Neural cell (in vitro differentiated cells): ENCODE results near the gene CKMT2. TPM values are rescaled to one million over a fixed set of nuclear protein-coding genes. Genes with fewer than 3 reads are reported as not detected.

Experiments used
- H2AFZ ChIP-seq: fragments of 200-600, 300-800 bp; sonication (generic), shearing (Covaris generic); 2 replicates; pipeline ENCODE4 v1.6.0; 2014; ENCODE audit warnings: low read depth, mild to moderate bottlenecking, antibody characterized with exemption, low read length, moderate library complexity
- H3F3A ChIP-seq: fragments of 200-600 bp; shearing (Covaris generic); 2 replicates; pipeline ENCODE4 v1.6.1; 2016; ENCODE audit warnings: mild to moderate bottlenecking, moderate library complexity, mixed read lengths, antibody characterized with exemption, low read length; ENCODE audit not compliant: insufficient read depth, poor library complexity, severe bottlenecking
- H3K27ac ChIP-seq: fragments of 200-600, 300-800 bp; sonication (generic), shearing (Covaris generic); 2 replicates; pipeline ENCODE4 v1.5.1; 2014; ENCODE audit warnings: mild to moderate bottlenecking, low read length, moderate library complexity
- H3K27me3 ChIP-seq: fragments of 300-800, 200-600 bp; sonication (generic), shearing (Covaris generic); 2 replicates; pipeline ENCODE4 v1.6.0; 2014; ENCODE audit warnings: mild to moderate bottlenecking, low read depth, low read length, moderate library complexity; ENCODE audit not compliant: insufficient read depth
- H3K36me3 ChIP-seq: fragments of 300-800, 200-600 bp; sonication (generic), shearing (Covaris generic); 2 replicates; pipeline ENCODE4 v1.5.1; 2014; ENCODE audit warnings: mild to moderate bottlenecking, antibody characterized with exemption, low read length, moderate library complexity; ENCODE audit not compliant: insufficient read depth
- H3K4me2 ChIP-seq: fragments of 300-800, 200-600 bp; sonication (generic), shearing (Covaris generic); 2 replicates; pipeline ENCODE4 v1.6.0; 2014; ENCODE audit warnings: mild to moderate bottlenecking, low read length
- H3K4me3 ChIP-seq: fragments of 300-800, 200-600 bp; sonication (generic), shearing (Covaris generic); 2 replicates; pipeline ENCODE4 v1.5.1; 2014; ENCODE audit warnings: mild to moderate bottlenecking, low read length, moderate library complexity
- H3K79me2 ChIP-seq: fragments of 200-600 bp; shearing (Covaris generic); replicated peaks from 2 replicates; pipeline ENCODE4 v1.6.0; 2014; ENCODE audit warnings: mild to moderate bottlenecking, low read length, moderate library complexity; ENCODE audit not compliant: insufficient read depth
- H3K9ac ChIP-seq: fragments of 300-800, 200-600 bp; sonication (generic), shearing (Covaris generic); 2 replicates; pipeline ENCODE4 v1.6.1; 2016; ENCODE audit warnings: mild to moderate bottlenecking, low read length, mixed read lengths
- H3K9me2 ChIP-seq: fragments of 200-600 bp; shearing (Covaris generic); 2 replicates; pipeline ENCODE4 v1.6.1; 2016; ENCODE audit warnings: mild to moderate bottlenecking, low read length, mixed read lengths; ENCODE audit not compliant: insufficient read depth
- H3K9me3 ChIP-seq: fragments of 200-600, 300-800 bp; sonication (generic), shearing (Covaris generic); 2 replicates; pipeline ENCODE4 v1.6.1; 2016; ENCODE audit warnings: mild to moderate bottlenecking, mixed run types, low read length, moderate library complexity, mixed read lengths
- H4K20me1 ChIP-seq: fragments of 200-600 bp; shearing (Covaris generic); 2 replicates; pipeline ENCODE4 v1.6.1; 2016; ENCODE audit warnings: mild to moderate bottlenecking, mixed run types; ENCODE audit not compliant: insufficient read depth
- CTCF ChIP-seq: fragments of 450-650 bp; IDR thresholded peaks from 2 replicates; pipeline ENCODE4 v1.5.1; 2014; ENCODE audit warnings: antibody characterized with exemption, mild to moderate bottlenecking, moderate library complexity; ENCODE audit not compliant: poor library complexity, severe bottlenecking
- EP300 ChIP-seq: fragments of 450-650 bp; conservative IDR thresholded peaks from 2 replicates; pipeline ENCODE4 v1.6.1; 2014; ENCODE audit warnings: antibody characterized with exemption, mild to moderate bottlenecking, moderate library complexity; ENCODE audit not compliant: poor library complexity, severe bottlenecking
- EZH2 ChIP-seq: fragments of 200-600, 300-800 bp; shearing (Covaris generic), sonication (generic); IDR thresholded peaks from 2 replicates; pipeline ENCODE4 v1.6.1; 2014; ENCODE audit warnings: antibody characterized with exemption, low read length, borderline replicate concordance, mild to moderate bottlenecking; ENCODE audit not compliant: insufficient read depth, poor library complexity, severe bottlenecking
- MXI1 ChIP-seq: fragments of 450-650 bp; conservative IDR thresholded peaks from 2 replicates; pipeline ENCODE4 v1.6.1; 2014; ENCODE audit warnings: antibody characterized with exemption, mild to moderate bottlenecking; ENCODE audit not compliant: poor library complexity, severe bottlenecking
- POLR2AphosphoS5 ChIP-seq: IDR thresholded peaks from 2 replicates; pipeline ENCODE4 v1.6.1; 2012
- RAD21 ChIP-seq: fragments of 450-650 bp; conservative IDR thresholded peaks from 2 replicates; pipeline ENCODE4 v1.6.1; 2014; ENCODE audit warnings: antibody characterized with exemption, mild to moderate bottlenecking, moderate library complexity
- REST ChIP-seq: IDR thresholded peaks from 2 replicates; pipeline ENCODE4 v1.6.1; 2012; ENCODE audit warnings: borderline replicate concordance
- SMC3 ChIP-seq: fragments of 450-650 bp; conservative IDR thresholded peaks from 2 replicates; pipeline ENCODE4 v1.6.1; 2014; ENCODE audit warnings: antibody characterized with exemption, mild to moderate bottlenecking, moderate library complexity; ENCODE audit not compliant: poor library complexity
- TAF1 ChIP-seq: IDR thresholded peaks from 2 replicates; pipeline ENCODE4 v1.6.1; 2012; ENCODE audit warnings: low read depth
- polyA plus RNA-seq: library from polyadenylated mRNA; depleted of rRNA; stranded (reverse); fragments of >200 nt; gene quantifications from 2 replicates; pipeline ENCODE4 v1.2.3, GENCODE V29; 2014

CKMT2 gene
- polyA plus RNA-seq, 1 donor from 2014 or later: not detected

GRCh38 chr5:81194633-81195334, 38.3 kb upstream of the CKMT2 start:
- H4K20me1 ChIP-seq: no peaks in the 10 kb centered on the region
- no peaks in the 10 kb centered on the region for H3K36me3 ChIP-seq
- no peaks in the 10 kb centered on the region for H3K79me2 ChIP-seq
- no peak overlapping the region for H3K4me3 ChIP-seq
- H3K4me2 ChIP-seq: no peak overlapping the region
- H3F3A ChIP-seq: no peaks in the 10 kb centered on the region
- H3K9me3 ChIP-seq: no peaks in the 10 kb centered on the region
- no peaks in the 10 kb centered on the region for H3K27me3 ChIP-seq
- no peak overlapping the region for H2AFZ ChIP-seq
- H3K27ac ChIP-seq: no peak overlapping the region
- H3K9ac ChIP-seq: no peak overlapping the region
- TF ChIP-seq EZH2 (no peak), SMC3 (peak; percentile 75), CTCF (peak; percentile 77), EP300 (no peak), RAD21 (peak; percentile 78), TAF1 (no peak), REST (no peak), MXI1 (no peak), POLR2AphosphoS5 (no peak)
- no peaks in the 10 kb centered on the region for H3K9me2 ChIP-seq

GRCh38 chr5:81195335-81195929, 37.7 kb upstream of the CKMT2 start:
- TF ChIP-seq TAF1 (no peak), EP300 (no peak), SMC3 (no peak), POLR2AphosphoS5 (no peak), EZH2 (no peak), CTCF (no peak), REST (no peak), RAD21 (no peak), MXI1 (no peak)
- Histone ChIP-seq H3K27ac (no peak overlapping the region), H3F3A (no peaks in the 10 kb centered on the region), H2AFZ (no peak overlapping the region), H3K27me3 (no peaks in the 10 kb centered on the region), H3K4me2 (no peak overlapping the region), H3K4me3 (no peak overlapping the region), H3K79me2 (no peaks in the 10 kb centered on the region), H3K9me3 (no peaks in the 10 kb centered on the region), H3K9ac (no peak overlapping the region), H3K9me2 (no peaks in the 10 kb centered on the region), H4K20me1 (no peaks in the 10 kb centered on the region), H3K36me3 (no peaks in the 10 kb centered on the region)
